HL-60 (cell line): Measurements from ENCODE around the gene SP3.

ENCODE experiments used
- CTCF ChIP-seq: IDR thresholded peaks from one replicate; pipeline ENCODE4 v1.5.1; 2011; ENCODE audit warnings: low read length, control low read depth, inconsistent platforms; ENCODE audit not compliant: insufficient read depth
- GABPA ChIP-seq: IDR thresholded peaks from 2 replicates; pipeline ENCODE4 v1.6.1; 2012; ENCODE audit warnings: low read depth
- POLR2AphosphoS5 ChIP-seq: IDR thresholded peaks from 2 replicates; pipeline ENCODE4 v1.6.1; 2012; ENCODE audit warnings: low read depth
- REST ChIP-seq: IDR thresholded peaks from 2 replicates; pipeline ENCODE4 v1.6.1; 2012; ENCODE audit warnings: low read depth; ENCODE audit not compliant: insufficient replicate concordance
- SPI1 ChIP-seq: IDR thresholded peaks from 2 replicates; pipeline ENCODE4 v1.6.1; 2012; ENCODE audit warnings: low read depth, mild to moderate bottlenecking, borderline replicate concordance

DNA sequence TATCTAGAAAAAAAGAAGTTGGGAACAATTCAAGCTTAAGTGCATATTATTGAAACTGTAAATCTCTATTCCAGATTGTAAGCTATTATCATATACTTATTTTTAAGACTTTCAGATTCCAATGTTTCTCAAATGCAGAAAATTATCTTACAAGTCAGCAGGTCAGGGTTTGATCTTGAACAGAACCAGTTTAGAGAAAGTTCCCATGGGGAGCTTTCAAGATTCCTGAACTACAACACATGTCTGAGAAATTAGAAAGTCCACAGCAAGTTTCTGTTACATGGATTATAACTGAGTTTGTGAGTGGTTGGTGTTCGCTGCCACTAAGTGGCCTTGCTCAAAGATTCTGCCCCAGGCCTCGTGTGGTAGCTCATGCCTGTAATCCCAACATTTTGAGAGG, 31.6 kb upstream of the SP3 start:
- TF ChIP-seq CTCF, result no peak
- no peak for TF ChIP-seq REST
- TF ChIP-seq POLR2AphosphoS5, result no peak
- TF ChIP-seq GABPA, result no peak
- no peak for TF ChIP-seq SPI1
